Measurements from ENCODE around the gene UNKL. TPM values are rescaled to one million over a fixed set of nuclear protein-coding genes. Genes with fewer than 3 reads are reported as not detected.

UNKL gene
- total RNA-seq, 1 experiment from 2014 or later = 112 TPM

- H3K79me2 ChIP-seq (ENCODE audit: low read depth) = peaks cover 73% of the 10 kb centered on the region
- POLR2A ChIA-PET (ENCODE audit: unreplicated experiment) = no interaction called here
- TF ChIP-seq CTCF (conservative IDR thresholded peaks at IDR 0.05) = no peak
- no peak for TF ChIP-seq EZH2 (IDR thresholded peaks at IDR 0.05; ENCODE audit: low read depth)
- H3K4me3 ChIP-seq = no peak overlapping the region
- H3K9me2 ChIP-seq (ENCODE audit: insufficient read depth) = no peaks in the 10 kb centered on the region
- peaks cover 26% of the 10 kb centered on the region for H3K36me3 ChIP-seq (ENCODE audit: low read depth)
- H3K27me3 ChIP-seq (ENCODE audit: insufficient read depth, low read depth) = no peaks in the 10 kb centered on the region
- H3F3A ChIP-seq (ENCODE audit: insufficient read depth, low read depth) = no peaks in the 10 kb centered on the region
- CTCF ChIA-PET = no interaction called here
- no peaks in the 10 kb centered on the region for H3K9me3 ChIP-seq (ENCODE audit: insufficient read depth, low read depth)
- H3K4me1 ChIP-seq (replicated peaks; ENCODE audit: insufficient read depth) = peaks cover 14% of the 10 kb centered on the region
- no peak overlapping the region for H2AFZ ChIP-seq
- peaks cover 80% of the 10 kb centered on the region for H4K20me1 ChIP-seq (ENCODE audit: insufficient read depth)
- intact Hi-C loops (cut with micrococcal nuclease; ENCODE audit: unreplicated experiment) = no loop called here
- no TSS peak for BruUV-seq (replicated peaks)
- DNase-seq = no peak
- H3K27ac ChIP-seq = no peak overlapping the region
- H3K4me2 ChIP-seq = no peak overlapping the region
These were observed 100.7 kb downstream of the UNKL start for GRCh38 chr16:1313721-1314369.

Other genes with a start within 250 kb of the UNKL start
- gene TPSG1, start 189.4 kb downstream of the UNKL start, total RNA-seq (2021) = not detected in 2 replicates
- gene TPSB2, start 184.5 kb downstream of the UNKL start, total RNA-seq (2021) = not detected in 2 replicates
- gene TPSAB1, start 174.0 kb downstream of the UNKL start, total RNA-seq (2021) = not detected in 2 replicates
- not detected in 2 replicates for gene TPSD1, start 158.6 kb downstream of the UNKL start, total RNA-seq (2021)
- gene UBE2I, start 105.1 kb downstream of the UNKL start, total RNA-seq (2021) = 218 and 271 TPM in 2 replicates
- gene BAIAP3, start 81.1 kb downstream of the UNKL start, total RNA-seq (2021) = 35.0 and 47.3 TPM in 2 replicates
- gene TSR3, start 62.8 kb downstream of the UNKL start, total RNA-seq (2021) = 69.5 and 108 TPM in 2 replicates
- 40.6 and 50.7 TPM in 2 replicates for gene GNPTG, start 62.8 kb downstream of the UNKL start, total RNA-seq (2021)
- 21.7 and 27.5 TPM in 2 replicates for gene UQCC4, start 6.0 kb upstream of the UNKL start, total RNA-seq (2021)
- not detected in 2 replicates for gene PERCC1, start 16.4 kb upstream of the UNKL start, total RNA-seq (2021)
- gene CCDC154, start 29.9 kb upstream of the UNKL start, total RNA-seq (2021) = 2.4 and 2.8 TPM in 2 replicates
- gene CLCN7, start 60.3 kb upstream of the UNKL start, total RNA-seq (2021) = 110 and 111 TPM in 2 replicates
- gene PTX4, start 74.2 kb upstream of the UNKL start, total RNA-seq (2021) = 0.39 TPM in 1 of 2 replicates, not detected in the other
- gene TELO2, start 78.7 kb upstream of the UNKL start, total RNA-seq (2021) = 56.0 and 67.6 TPM in 2 replicates
- gene TMEM204, start 119.0 kb upstream of the UNKL start, total RNA-seq (2021) = not detected in 2 replicates
- 43.8 and 47.6 TPM in 2 replicates for gene IFT140, start 197.4 kb upstream of the UNKL start, total RNA-seq (2021)
- 19.3 and 22.7 TPM in 2 replicates for gene CRAMP1, start 197.7 kb upstream of the UNKL start, total RNA-seq (2021)

All from PC-9 (cell line).